NCI-H1694 (cell line): ENCODE measurements around the gene CST11.

Experiments
- DNase-seq: peaks from one replicate; lab custom pipeline; 2025; lab: John Stamatoyannopoulos, UW

The CST11 gene

DNA sequence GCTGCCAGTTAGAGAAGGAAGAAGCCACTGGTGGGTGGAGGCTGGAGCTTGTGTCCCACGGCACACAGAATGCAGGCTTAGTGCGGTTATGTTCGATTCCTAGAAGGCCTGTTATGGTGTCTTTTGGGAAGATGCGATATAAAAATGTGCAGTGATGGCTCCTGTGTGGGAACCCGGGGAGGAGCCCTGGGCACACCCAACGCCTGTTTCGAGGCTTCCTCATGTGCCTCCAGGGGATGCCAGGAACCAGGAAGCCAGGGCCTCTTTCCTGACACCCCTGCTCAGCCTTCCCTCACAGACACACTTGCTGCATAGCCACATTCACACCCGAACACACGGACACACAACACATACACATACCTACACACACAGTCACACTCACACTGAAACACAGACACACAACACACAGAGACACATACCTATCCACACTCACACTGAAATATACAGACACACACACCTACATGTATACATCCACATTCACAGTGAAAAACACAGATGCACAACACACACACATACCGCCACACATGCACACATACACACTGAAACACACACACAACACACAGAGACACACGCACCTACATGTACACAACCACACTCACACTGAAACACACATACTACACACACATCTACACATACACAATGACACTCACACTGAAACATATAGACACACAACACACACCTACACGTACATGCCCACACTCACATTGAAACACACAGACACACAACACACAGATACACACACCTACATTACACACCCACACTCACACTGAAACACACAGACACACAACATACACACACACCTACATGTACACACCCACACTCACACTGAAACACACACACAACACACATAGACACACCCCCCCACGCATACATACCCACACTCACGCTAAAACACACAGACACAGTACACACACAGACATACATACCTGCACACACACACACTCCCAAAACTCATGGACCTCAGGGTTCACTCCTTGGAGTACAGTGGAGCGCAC lies 1.2 kb upstream of the CST11 start:
- no peak for DNase-seq

DNA sequence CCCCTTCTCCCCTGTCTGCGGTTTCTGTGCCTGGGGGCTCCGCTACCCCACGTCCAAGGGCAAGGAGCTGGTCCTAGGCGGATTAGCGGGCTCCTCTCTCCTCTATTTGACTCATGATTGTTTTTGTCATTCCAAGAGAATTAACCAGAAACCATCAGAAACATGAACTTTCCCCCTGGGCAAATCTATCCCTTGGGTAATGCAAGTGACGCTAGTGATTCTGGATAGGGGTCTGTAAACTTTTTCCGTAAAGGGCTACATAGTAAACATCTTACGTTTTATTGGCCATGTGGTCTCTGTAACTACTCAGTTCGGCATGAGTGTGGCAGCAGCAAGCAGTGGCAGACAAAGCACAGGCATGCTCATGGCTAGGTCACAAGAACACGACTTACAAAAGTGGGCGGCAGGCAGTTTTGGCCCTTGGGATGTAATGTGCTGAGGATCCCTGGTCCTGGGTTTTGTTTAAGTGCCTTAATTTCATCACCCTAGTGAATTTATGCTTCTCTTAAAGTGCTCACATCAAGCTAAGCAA lies 654 bp downstream of the CST11 start:
- no peak for DNase-seq

DNA sequence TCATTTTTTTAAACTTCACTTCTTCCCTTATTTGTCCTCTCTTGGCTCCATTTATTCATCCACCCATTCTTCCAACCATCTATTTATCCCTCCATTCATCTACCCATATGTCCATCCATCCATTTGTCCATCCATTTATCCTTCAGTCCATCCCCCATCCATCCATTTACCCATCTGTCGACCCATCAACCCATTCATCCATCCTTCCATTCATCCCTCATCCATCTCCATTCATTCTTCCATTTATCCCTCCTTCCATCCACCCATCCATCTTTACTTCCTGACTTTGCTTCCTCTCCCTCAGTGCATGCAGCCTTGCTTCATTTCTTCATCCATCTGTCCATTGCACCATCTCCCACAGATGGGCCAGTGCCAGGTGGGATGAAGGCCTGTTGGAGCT lies 1.8 kb downstream of the CST11 start:
- DNase-seq, result no peak

DNA sequence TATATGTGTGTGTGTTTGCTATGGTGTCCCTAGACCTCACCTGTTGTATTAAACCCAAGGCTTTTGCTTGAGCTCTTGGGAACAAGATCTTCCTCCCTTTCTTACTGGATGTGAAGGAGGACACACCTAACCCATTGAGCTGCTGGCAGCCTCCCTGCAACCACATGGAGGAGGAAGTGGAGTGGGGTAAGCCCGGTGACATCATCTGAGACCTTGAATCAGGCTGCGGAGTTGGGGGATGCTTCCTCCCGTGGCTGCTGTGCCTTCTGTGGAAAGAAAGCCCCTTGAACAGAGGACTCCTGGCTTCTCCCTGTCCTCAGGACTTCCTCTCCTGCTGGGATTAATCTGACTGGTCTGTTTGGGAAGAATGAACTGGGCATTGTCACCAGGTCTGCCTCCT lies 3.3 kb downstream of the CST11 start:
- DNase-seq, result no peak

DNA sequence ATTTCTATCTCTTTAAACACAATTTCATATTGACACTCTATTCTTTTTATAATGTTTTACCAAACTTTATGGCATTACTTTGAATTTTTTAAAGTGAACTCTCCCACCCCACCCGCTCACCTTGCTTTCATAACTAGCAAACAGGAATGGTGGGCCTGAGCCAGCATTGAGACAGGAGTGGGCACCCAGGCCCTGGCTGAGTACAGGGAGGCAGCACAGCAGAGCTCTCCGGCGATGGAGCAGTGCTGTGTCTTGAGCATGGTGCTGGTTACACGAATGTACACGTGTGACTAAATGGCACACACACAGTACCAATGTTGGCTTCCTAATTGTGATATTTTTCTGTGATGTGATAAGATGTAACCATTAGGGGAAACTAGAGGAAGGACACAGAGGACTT lies 4.5 kb downstream of the CST11 start:
- no peak for DNase-seq

DNA sequence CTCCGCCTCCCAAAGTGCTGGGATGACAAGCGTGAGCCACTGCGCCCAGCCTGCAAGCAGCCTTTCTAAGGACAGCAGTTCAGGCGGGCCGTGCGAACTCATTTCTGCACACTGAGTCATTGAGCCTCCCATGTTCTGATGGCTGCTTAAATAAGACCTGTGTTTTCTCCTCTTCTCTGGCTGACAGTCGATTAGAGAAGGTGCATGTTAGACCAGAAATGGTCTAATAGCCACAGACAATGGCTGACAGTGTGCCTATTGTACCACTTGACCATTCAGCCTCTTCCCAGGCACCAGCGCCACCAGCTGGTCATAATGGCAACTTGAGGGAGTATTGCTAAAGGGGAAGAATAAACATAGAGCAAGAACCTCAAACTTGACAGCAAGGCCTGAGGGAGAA lies 6.2 kb downstream of the CST11 start:
- peak; percentile 2 for DNase-seq

DNA sequence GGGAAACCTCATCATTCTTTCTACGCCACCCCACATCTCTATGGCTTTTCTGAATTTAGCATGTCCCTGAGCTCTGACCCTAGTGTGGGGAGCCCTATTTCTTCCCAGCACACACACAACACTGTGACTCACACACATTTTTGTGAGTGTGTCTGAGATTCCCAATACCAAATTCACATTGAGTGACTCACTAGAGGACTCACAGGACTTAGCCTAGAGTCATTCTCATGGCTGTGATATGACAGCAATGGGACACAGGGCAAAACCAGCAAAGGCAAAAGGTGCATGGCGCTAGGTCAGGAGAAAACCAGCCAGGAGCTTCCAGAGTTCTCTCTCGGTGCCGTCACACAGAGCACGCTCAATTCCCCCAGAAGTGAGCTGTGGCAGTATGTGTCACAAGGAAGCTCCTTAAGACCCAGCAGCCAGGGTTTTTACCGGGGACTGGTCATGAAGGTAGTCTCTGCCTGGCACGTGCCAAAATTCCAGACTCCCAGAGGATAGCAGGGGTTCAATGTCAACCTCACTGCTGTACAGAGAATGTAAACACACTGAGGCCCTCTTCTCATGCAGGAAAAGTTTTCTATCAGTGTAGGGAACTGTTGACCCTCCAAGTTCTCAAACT lies 7.0 kb downstream of the CST11 start:
- no peak for DNase-seq

DNA sequence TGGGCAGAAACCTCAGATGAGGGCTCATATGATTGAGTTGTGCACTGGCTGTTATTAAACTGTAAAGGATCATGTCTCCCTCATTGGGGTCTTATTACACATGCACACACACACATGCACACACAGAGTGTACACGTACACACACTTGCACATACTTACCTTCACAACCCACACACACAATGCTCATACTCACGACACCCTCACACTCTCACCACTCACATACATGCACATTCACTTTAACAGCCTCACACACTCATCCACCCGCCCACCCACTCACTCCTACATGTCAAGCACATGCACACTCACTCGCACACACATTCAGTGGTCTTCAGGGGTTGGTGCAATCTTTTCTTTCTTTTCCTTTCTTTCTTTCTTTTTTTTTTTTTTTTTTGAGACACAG lies 7.8 kb downstream of the CST11 start:
- DNase-seq, result no peak

DNA sequence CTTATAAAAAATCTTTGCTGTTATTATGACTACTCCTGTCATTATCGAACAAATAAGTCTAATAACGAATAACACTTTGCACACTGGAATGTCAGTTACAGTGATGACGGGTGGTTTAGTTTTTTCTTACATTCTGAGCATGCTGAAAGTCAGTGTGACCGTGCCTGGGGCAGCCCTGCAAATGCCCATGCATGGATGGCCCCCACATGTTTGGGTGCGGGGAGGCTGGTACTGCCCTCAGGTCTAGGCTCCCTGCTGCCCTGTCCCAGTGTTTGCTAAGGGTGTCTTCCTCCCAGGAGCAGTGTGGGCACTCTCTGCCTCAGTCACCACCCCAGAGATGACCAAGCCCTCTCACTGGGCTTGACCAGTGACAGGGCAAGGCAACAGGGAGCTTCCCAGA lies 10.2 kb downstream of the CST11 start:
- DNase-seq, result no peak

DNA sequence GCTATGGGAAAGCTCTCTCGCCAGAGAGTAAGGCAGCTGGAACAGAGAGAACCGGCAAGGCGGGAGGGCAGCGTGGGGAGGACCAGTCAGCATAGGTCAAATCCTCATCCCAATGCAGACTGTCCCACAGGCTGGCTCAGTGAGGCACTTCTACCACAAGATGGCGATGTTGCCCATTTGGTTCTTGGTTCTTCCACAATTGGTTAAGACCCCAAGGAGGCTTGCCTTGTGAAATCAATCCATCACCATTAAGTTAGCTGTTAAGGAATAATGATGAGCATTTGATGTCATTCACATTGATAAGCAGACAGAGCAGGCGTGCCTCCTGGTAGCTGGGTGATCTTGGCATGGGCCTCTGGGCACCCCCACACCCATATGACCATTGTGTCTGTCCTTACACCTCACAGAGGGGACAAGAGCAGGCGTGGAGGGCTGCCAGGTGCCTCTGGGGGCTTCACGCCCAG lies 10.8 kb downstream of the CST11 start:
- DNase-seq, result peak; percentile 56

DNA sequence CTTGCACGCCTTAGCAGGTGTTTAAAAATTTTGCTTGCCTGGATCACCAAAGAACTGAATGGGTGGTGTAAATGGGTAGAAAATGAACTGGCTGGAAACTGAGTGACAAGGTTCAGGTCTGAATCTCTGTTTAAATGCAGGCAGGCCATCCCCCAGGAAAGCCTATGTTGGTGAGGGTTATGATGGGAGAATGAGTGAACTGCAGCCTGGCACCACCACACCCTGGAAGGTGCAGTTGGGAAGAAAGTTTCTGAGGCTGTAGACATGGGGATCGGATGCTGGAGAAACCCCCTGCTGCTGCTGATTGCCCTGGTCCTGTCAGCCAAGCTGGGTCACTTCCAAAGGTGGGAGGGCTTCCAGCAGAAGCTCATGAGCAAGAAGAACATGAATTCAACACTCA lies 12.7 kb downstream of the CST11 start:
- no peak for DNase-seq

DNA sequence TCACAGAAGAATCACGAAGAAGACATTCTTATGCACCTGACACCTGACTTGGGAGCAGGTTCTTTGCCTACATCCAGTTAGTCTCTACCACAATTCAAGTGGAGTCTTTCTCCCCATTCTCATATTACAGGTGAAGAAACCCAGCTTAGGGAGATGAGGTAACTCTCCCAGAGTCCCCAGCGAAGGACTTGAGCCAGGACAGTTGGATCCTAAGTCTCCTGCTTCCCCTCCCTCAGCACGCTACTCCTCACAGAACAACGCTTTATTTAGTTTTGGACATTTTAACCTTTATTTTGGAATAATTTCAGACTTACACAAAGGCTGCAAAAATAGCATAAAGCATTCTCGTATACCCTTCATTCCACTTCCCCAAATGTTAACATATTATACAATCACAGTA lies 14.0 kb downstream of the CST11 start:
- no peak for DNase-seq

DNA sequence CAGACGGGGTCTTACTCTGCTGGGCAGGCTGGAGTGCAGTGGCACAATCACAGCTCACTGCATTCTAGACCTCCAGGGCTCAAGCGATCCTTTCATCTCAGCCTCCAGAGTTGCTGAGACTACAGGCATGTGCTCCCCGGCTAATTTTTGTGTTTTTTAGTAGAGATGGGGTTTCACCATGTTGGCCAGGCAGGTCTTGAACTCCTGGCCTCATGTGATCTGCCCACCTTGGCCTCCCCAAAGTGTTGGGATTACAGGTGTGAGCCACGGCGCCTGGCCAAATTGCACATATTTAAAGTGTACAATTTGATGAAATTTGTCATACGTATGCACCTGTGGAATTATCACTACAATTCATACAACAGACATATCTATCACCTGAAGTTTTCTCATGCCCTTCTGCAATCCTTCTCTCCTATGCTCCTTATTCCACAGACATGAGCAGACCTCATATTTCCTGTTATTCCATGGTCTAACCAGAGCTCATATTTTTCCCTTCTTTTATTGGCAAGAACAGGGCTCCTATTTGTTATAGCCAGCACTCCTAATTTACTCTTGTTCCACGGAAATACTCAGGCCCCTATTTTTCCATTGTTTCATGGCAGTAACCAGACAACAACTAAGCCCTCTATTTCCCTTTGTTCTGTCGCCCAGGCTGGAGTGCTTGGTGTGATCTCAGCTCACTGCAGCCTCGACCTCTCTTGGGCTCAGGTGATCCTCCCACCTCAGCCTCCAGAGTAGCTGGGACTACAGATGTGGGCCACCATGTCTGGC lies 15.4 kb downstream of the CST11 start:
- DNase-seq, result no peak

DNA sequence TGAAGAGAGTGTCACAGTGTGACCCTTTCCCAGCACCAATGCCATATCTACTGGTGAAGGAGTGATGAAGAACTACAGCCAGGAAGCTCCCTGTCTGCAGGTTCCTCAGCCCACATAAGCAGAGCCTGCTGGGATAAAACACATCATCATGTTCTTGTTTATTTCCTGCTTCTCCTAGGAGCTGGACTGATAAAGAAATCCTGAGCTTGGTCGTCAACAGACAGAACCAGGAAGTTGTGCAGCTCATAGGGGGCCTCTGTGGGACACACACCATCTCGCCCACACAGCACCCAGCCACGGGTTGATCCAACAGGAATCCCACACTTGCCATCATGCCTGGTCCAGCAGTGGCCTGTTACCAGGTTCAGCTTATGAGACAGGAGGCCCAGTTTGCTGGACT lies 16.0 kb downstream of the CST11 start:
- DNase-seq, result no peak

DNA sequence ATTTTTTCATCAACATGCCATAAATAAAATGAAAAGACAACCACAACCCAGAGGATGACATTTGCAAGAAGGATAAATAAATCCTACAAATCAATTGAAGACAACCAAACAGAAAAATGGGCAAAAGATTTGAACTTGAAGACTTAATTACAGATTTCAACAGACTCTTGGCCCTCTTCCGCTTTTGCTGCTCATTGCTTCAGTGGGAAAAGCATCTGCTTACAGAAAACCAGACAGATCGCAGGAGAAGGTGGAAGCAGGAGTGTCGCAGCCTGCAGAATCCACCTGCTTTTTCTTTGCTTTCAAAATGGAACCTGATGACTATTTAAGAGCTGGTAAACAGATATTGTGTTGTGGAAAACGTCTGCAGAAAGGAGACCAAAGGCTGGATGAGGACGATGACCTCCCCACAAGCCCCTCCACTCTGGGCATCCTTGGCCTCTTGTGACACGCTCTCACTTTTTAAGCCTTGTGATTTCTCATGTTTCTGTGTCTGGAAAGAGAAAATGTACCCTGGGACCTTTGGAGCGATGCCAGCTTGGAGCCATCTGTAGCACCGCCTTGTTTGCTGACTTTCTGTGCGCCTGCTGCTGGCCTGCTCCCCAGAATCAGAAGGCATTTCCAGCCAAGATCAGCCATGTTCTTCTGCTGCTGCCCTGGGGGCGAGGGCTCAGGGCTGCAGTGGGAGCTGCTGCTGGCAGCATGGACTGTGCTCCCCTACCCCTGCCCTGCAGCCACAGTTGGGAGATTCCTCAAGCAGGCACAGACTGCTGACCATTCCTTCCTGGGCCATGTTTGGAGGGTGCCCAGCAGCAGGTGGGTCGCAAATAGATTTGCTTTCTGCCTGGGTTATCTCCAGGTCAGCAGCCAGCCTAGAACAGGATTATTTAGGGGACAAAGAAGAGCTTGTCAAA lies 16.8 kb downstream of the CST11 start:
- DNase-seq, result peak; percentile 39

DNA sequence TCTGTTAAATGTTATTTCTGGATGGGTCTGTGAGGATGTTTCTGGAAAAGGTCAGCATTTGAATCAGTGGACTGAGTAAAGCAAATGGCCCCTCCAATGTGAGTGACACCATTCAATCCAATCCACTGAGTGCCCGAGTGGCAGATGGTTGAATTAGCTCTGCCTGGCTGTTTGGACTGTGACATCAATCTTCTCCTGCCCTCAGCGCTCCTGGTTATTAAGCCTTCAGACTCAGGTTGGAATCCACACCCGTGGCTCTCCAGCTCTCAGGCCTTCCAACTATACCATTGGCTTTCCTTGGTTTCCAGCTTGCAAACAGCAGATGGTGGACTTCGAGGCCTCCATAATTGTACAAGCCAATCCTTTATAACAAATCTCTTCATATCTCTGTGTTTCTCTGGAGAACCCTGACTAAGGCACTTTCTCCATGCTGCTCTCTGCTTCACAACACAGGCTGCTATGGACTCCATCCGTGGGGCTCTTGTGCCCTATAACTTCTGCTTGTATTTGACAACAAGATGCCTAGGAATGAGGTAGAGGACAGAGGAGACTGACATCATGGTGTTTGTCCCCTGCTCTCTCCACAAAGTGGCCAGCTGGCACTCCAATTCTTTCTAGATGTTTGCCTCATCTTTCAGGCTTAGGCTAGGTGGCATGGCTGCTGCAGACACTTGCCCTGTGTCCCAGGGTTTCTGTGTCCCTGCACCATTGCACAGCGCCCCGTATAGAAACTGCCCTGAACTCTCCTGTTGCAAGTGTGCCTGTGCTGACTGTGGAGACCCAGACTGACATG lies 18.0 kb downstream of the CST11 start:
- DNase-seq, result no peak

DNA sequence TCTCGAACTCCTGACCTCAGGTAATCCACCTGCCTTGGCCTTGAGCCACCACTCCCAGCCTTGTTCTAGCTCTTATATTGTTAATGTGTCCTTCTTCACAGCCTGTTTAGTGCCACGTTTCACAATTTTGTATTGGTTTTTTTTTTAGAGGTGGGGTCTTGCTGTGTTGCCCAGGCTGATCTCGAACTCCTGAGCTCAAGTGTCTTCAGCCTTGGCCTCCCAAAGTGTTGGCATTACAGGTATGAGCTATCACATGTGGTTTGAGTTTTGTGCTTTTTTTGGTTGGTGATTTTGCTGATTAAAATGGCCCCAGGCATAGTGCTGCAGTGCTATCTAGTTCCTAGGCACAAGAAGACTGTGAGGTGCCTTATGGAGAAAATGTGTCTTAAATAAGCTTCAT lies 19.0 kb downstream of the CST11 start:
- no peak for DNase-seq

DNA sequence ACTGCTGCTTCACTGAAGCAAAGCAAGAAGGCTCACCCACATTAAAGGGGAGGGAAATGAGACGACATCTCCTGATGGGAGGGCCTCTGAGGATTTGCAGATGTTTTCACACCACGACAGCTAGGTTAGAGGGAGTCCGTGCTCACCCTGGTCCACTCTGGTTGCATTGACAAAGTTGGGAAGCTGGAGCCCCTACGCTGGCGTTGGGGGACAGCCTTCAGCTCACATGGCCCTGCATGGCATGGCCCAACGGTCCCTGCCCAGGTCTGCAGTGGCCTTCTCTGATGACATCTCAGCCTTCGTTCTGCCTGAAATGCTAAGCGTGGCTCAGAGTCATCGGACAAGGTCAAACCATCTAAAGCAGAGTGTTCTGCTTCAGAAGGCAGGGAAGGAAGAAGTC lies 27.5 kb downstream of the CST11 start:
- no peak for DNase-seq

DNA sequence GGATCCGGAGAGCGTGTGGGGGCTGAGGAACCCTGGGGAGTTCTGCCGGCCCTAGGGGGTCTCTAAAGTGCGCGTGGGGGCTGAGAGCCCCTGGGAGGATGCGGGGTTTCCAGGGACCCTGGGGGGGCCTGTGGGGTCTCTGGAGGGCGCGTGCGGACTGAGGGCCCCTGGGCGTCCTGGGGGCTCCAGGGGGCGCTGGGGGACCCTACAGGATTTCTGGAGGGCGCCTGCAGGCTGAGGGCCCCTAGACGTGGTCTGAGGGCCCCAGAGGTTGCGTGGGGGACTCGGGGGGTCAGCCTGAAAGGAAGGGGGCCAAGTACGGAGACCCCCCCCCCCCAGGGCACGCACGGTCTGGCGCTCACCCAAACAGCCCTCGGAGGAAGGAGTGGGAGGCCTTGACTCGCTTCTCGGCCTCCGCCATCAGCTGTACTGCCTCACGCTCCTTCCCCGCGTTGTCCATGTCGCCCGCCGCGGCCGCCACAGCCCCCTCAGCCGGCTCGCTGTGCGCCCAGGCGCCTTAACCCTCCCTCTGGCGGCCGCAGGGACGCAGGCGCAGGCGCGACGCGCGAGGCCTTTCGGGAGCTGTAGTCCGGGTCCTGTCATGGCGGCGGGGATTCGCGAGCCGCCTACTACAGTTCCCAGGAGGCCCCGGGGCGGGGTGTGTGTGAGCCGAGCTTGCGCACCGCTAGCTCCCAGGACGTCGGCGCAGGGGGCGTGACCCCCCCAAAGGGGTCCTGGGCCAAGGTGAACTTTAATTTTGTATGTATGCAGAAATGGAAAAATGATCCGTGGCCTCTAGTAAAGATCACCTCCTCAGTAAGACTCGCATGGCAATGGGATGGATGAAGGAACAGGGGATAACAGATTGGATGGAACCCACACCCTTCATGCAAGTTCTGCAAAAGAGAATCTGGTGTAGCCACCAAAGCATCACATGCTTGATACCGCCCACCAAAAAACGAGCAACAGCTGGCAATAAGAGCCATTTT lies 31.4 kb downstream of the CST11 start, which contains the start of gene NAPB:
NAPB (minus strand) TSS at position 546 of the 989 bp plus-strand sequence; CDS start at position 460, 86 bp downstream.
- DNase-seq, result peak; percentile 73
